Endodermal cell (in vitro differentiated cells): ENCODE data around the gene CES2. TPM values are rescaled to one million over a fixed set of nuclear protein-coding genes. Genes with fewer than 3 reads are reported as not detected.

Experiments
- DNase-seq: peaks from one replicate; pipeline ENCODE4 v3.0.0-alpha.2; 2017
- H3K27ac ChIP-seq: 2 replicates; pipeline ENCODE4 v1.5.1; 2013; ENCODE audit warnings: mild to moderate bottlenecking, low read depth, low read length, moderate library complexity
- H3K27me3 ChIP-seq: 2 replicates; pipeline ENCODE4 v1.6.1; 2013; ENCODE audit warnings: mild to moderate bottlenecking, low read length, moderate library complexity; ENCODE audit not compliant: insufficient read depth, control insufficient read depth, poor library complexity, severe bottlenecking
- H3K36me3 ChIP-seq: 2 replicates; pipeline ENCODE4 v1.7.0; 2013; ENCODE audit warnings: mild to moderate bottlenecking, low read length, moderate library complexity; ENCODE audit not compliant: control insufficient read depth, insufficient read depth
- H3K4me1 ChIP-seq: one replicate; pipeline ENCODE4 v1.7.0; 2013; ENCODE audit warnings: low read length; ENCODE audit not compliant: control insufficient read depth, insufficient read depth
- H3K4me3 ChIP-seq: 2 replicates; pipeline ENCODE4 v1.5.1; 2013; ENCODE audit warnings: mild to moderate bottlenecking, low read length, moderate library complexity
- H3K9ac ChIP-seq: 2 replicates; pipeline ENCODE4 v1.6.1; 2013; ENCODE audit warnings: mild to moderate bottlenecking, low read length, moderate library complexity; ENCODE audit not compliant: poor library complexity, severe bottlenecking; ENCODE audit errors: extremely low read depth
- H3K9me3 ChIP-seq: 2 replicates; pipeline ENCODE4 v1.6.1; 2013; ENCODE audit warnings: mild to moderate bottlenecking, low read length, moderate library complexity; ENCODE audit not compliant: control insufficient read depth
- H3K27ac Mint-ChIP-seq: 2 replicates; pipeline ENCODE4 v1.8.0; 2020; ENCODE audit warnings: mixed read lengths
- H3K27me3 Mint-ChIP-seq: 2 replicates; pipeline ENCODE4 v1.8.0; 2021; ENCODE audit warnings: mild to moderate bottlenecking, mixed read lengths; ENCODE audit not compliant: insufficient read depth
- H3K36me3 Mint-ChIP-seq: 2 replicates; pipeline ENCODE4 v1.8.0; 2020; ENCODE audit warnings: low read depth, mixed read lengths
- H3K4me1 Mint-ChIP-seq: 2 replicates; pipeline ENCODE4 v1.8.0; 2020; ENCODE audit warnings: mixed read lengths
- H3K4me3 Mint-ChIP-seq: 2 replicates; pipeline ENCODE4 v1.8.0; 2020; ENCODE audit warnings: mild to moderate bottlenecking, moderate library complexity, mixed read lengths
- H3K9me3 Mint-ChIP-seq: 2 replicates; pipeline ENCODE4 v1.8.0; 2020; ENCODE audit warnings: mild to moderate bottlenecking, mixed read lengths
- WGBS, 2 experiments: methylation state at CpG; one replicate each; pipeline versions ENCODE4 v1.1.5 to v1.1.7; 2013; ENCODE audit warnings: missing lambda C conversion rate in 2 of 2, mixed read lengths in 1 of 2; ENCODE audit not compliant: insufficient coverage in 1 of 2, insufficient read length in 1 of 2; 5-methylcytosine and 5-hydroxymethylcytosine counted together
- total RNA-seq, 2 donors: library from RNA; stranded (reverse); fragmentation: NEBNext Ultra II Directional in 1 of 2; extraction: Animal tissue kit (Norgen Biotek cat#: 25700) in 1 of 2; gene quantifications; 2 replicates in 1 of 2; 3 replicates in 1 of 2; pipeline ENCODE4 v1.2.1, GENCODE V29; 2021
- TF ChIP-seq, protein P1 (sequence below): fragments of 200-600 bp; sonication (generic); conservative IDR thresholded peaks from 2 replicates; pipeline ENCODE4 v1.5.0; 2021; ENCODE audit warnings: antibody characterized with exemption, mild to moderate bottlenecking

Gene CES2
- total RNA-seq, 2 donors from 2014 or later = 28.7 to 36.8 TPM

DNA sequence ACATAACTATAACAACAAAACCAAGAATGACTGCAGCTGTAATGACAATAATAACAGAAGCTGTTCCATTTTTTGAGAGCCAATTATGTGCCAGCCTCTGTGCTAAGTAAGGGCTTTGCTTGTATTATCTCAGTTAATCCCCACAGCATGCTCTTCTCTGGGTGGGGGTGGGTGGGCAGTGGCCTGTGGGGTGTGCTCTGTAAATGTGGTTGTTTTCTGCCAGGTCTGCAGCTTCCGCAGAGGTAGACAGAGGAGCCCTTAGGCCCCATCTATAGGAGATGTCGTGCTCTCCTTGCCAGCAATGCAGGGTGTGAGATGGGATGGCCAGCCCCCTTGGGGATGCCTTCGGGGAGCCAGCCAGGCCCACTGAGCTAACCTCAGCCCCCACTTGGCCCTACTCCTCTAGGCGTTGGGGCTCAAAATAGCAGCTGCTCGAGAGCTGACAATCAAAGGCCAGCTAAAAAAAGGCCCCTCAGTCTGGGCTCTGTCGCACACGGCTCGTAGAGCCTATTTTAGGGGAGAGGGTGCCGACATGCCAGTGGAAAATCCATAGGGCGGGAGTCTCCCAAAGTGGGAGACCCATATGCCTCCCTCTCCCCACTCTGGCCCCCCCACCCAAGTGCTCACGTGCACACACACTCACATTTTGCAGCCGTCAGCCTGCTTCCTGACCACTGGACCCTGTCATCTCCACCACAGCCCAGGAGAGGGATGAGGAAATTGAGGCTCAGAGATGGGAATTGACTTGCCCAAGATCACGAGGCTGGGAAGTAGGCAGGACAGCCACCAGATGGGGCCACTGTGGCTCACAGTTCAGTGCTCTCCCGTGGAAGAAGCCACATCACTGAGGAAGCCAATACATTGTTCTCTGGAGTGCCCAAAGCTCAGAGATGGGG is 32.4 kb upstream of the CES2 start:
- H3K4me3 ChIP-seq = no peak overlapping the region
- Mint-ChIP-seq H3K4me1 (peaks cover 11% of the 10 kb centered on the region), H3K27ac (no peak overlapping the region), H3K27me3 (peaks cover 12% of the 10 kb centered on the region), H3K36me3 (no peaks in the 10 kb centered on the region), H3K4me3 (no peak overlapping the region), H3K9me3 (no peaks in the 10 kb centered on the region)
- no peak for DNase-seq
- no peaks in the 10 kb centered on the region for H3K9me3 ChIP-seq
- peaks cover 4% of the 10 kb centered on the region for H3K27me3 ChIP-seq
- WGBS, 2 experiments = 85 to 88% methylated on average over 7 to 14 of the region's 14 CpGs
- TF ChIP-seq, protein P1, sequence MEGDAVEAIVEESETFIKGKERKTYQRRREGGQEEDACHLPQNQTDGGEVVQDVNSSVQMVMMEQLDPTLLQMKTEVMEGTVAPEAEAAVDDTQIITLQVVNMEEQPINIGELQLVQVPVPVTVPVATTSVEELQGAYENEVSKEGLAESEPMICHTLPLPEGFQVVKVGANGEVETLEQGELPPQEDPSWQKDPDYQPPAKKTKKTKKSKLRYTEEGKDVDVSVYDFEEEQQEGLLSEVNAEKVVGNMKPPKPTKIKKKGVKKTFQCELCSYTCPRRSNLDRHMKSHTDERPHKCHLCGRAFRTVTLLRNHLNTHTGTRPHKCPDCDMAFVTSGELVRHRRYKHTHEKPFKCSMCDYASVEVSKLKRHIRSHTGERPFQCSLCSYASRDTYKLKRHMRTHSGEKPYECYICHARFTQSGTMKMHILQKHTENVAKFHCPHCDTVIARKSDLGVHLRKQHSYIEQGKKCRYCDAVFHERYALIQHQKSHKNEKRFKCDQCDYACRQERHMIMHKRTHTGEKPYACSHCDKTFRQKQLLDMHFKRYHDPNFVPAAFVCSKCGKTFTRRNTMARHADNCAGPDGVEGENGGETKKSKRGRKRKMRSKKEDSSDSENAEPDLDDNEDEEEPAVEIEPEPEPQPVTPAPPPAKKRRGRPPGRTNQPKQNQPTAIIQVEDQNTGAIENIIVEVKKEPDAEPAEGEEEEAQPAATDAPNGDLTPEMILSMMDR = no peak
- no peak overlapping the region for H3K9ac ChIP-seq
- peaks cover 10% of the 10 kb centered on the region for H3K4me1 ChIP-seq
- H3K36me3 ChIP-seq = no peaks in the 10 kb centered on the region
- H3K27ac ChIP-seq = no peak overlapping the region

DNA sequence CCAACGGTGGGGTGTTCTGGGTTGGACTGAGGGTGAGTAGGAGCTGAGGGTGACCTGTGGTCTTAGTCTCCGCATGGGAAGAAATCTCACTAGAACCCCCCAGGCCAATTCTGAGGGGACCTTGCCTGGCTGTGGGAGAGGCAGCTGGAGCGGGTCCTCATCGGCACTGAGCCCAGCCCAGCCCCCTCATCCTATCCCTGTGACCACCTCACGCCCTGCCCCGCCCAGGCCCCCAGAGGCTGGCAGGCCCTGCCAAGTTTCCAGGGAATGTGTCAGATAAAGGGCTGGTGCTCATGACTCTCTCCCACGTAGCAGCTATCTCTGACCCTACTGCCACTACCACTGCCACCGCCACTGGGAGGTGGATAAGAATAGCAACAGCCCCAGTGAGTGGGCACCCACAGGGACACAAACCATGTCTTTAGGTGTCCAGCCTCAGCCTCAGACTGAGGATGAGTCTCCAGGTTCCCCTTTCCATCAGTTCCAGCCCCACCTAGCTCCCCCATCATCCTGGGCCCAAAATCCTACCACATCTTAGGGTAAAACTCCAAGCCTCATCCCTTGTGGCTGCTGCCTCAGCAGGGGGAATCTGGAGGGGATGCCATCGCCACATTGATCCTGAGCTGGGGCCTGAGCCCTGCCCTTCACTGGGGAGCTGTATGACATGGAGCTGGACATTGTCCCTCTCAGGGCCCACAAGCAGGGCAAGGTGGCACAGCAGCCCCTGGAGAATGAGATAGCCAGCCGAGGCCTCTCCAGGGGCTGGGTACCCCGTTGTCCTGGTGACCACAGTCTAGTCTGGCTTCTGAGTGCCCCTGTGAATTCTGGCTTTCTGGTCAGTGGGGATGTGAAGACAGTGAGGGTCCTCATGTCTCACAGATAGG is 31.5 kb upstream of the CES2 start:
- no peaks in the 10 kb centered on the region for H3K9me3 ChIP-seq
- DNase-seq = no peak
- peaks cover 11% of the 10 kb centered on the region for H3K4me1 Mint-ChIP-seq

DNA sequence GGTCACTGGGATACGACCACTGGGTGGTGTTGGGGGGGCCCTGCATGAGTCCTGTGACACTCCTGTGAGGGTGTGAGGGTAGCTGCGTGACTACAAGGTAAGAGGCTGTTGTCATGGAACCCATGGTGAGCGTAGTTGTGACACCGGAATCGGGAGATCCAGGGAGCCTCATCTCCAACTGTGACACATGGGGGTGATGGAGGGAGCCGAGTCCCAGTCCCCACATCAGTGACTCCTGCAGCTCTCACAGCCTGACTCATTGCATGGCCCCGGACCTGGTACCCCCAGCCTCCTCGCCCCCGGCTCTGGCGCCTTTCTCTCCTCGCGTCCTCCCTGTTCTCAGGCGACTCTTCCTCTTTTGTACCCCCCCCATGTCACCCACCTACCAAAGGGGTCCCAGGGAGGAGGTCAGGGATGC is 30.9 kb upstream of the CES2 start:
- Histone ChIP-seq H3K9me3 (no peaks in the 10 kb centered on the region), H3K27ac (no peak overlapping the region), H3K36me3 (no peaks in the 10 kb centered on the region), H3K4me1 (peaks cover 10% of the 10 kb centered on the region), H3K4me3 (no peak overlapping the region), H3K9ac (no peak overlapping the region), H3K27me3 (peaks cover 17% of the 10 kb centered on the region)
- DNase-seq = no peak
- no peak overlapping the region for H3K4me3 Mint-ChIP-seq
- no peaks in the 10 kb centered on the region for H3K9me3 Mint-ChIP-seq
- H3K4me1 Mint-ChIP-seq = peaks cover 11% of the 10 kb centered on the region
- peaks cover 23% of the 10 kb centered on the region for H3K27me3 Mint-ChIP-seq
- H3K27ac Mint-ChIP-seq = no peak overlapping the region
- no peaks in the 10 kb centered on the region for H3K36me3 Mint-ChIP-seq
- TF ChIP-seq, protein P1 = no peak
- 95 to 97% methylated on average over 4 to 13 of the region's 13 CpGs for WGBS, 2 experiments

More for the DNA sequence above, 31.5 kb upstream of the CES2 start:
- H3K4me1 ChIP-seq = peaks cover 10% of the 10 kb centered on the region
- TF ChIP-seq, protein P1 = no peak
- Mint-ChIP-seq H3K9me3 (no peaks in the 10 kb centered on the region), H3K36me3 (no peaks in the 10 kb centered on the region), H3K27ac (no peak overlapping the region), H3K27me3 (peaks cover 21% of the 10 kb centered on the region), H3K4me3 (no peak overlapping the region)
- 91 to 100% methylated on average over 4 to 11 of the region's 11 CpGs for WGBS, 2 experiments
- no peak overlapping the region for H3K27ac ChIP-seq
- peaks cover 13% of the 10 kb centered on the region for H3K27me3 ChIP-seq
- H3K9ac ChIP-seq = no peak overlapping the region
- no peak overlapping the region for H3K4me3 ChIP-seq
- H3K36me3 ChIP-seq = no peaks in the 10 kb centered on the region
